ACC112 (cell line): ENCODE results near the gene PCDHGB3.
"Not testable (repeated sequence)": the region's sequence is repeated elsewhere in the genome, so short reads cannot be mapped to it uniquely, and the experiment has no call there.

ENCODE experiments used
- H2AFZ ChIP-seq: fragments of 200-600 bp; sonication (generic); one replicate; pipeline ENCODE4 v1.6.0; 2017; ENCODE audit warnings: antibody characterized with exemption, low read length; ENCODE audit not compliant: unreplicated experiment
- H3K27ac ChIP-seq: fragments of 200-600 bp; sonication (generic); 2 replicates; pipeline ENCODE4 v1.5.1; 2014; ENCODE audit warnings: low read depth, mild to moderate bottlenecking, antibody characterized with exemption, low read length, moderate library complexity
- H3K27me3 ChIP-seq: fragments of 200-600 bp; sonication (generic); 2 replicates; pipeline ENCODE4 v1.6.1; 2014; ENCODE audit warnings: mild to moderate bottlenecking, antibody characterized with exemption, low read length, moderate library complexity, mixed read lengths; ENCODE audit not compliant: insufficient read depth
- H3K36me3 ChIP-seq: fragments of 200-600 bp; sonication (generic); 2 replicates; pipeline ENCODE4 v1.6.1; 2016; ENCODE audit warnings: mild to moderate bottlenecking, antibody characterized with exemption, low read length, moderate library complexity, mixed read lengths; ENCODE audit not compliant: insufficient read depth
- H3K4me1 ChIP-seq: fragments of 200-600 bp; sonication (generic); one replicate; pipeline ENCODE4 v1.6.1; 2016; ENCODE audit warnings: low read length, mixed read lengths; ENCODE audit not compliant: insufficient read depth, unreplicated experiment, control insufficient read depth
- H3K4me3 ChIP-seq: fragments of 200-600 bp; sonication (generic); 2 replicates; pipeline ENCODE4 v1.5.1; 2014; ENCODE audit warnings: mild to moderate bottlenecking, low read depth, low read length
- H3K79me2 ChIP-seq: fragments of 200-600 bp; sonication (generic); one replicate; pipeline ENCODE4 v1.6.0; 2016; ENCODE audit warnings: low read length; ENCODE audit not compliant: control insufficient read depth, unreplicated experiment, insufficient read depth

Gene PCDHGB3

GRCh38 chr5:141412854-141413539 is 43.0 kb downstream of the PCDHGB3 start, which contains the start of gene PCDHGA10:
PCDHGA10 (plus strand) TSS chr5:141412987; CDS start chr5:141413176, 189 bp downstream.
- Histone ChIP-seq H3K36me3 (no peaks in the 10 kb centered on the region), H3K27me3 (peaks cover 39% of the 10 kb centered on the region), H3K27ac (no peak within 1 kb of the TSS), H3K79me2 (no peaks in the 10 kb centered on the region), H3K4me3 (peak within 1 kb of the TSS; percentile 78), H2AFZ (peak within 1 kb of the TSS; percentile 90), H3K4me1 (no peaks in the 10 kb centered on the region)

- H3K27ac ChIP-seq = no peak overlapping the region
- H2AFZ ChIP-seq = peak overlapping the region; percentile 90
- H3K27me3 ChIP-seq = peaks cover 37% of the 10 kb centered on the region
- no peaks in the 10 kb centered on the region for H3K36me3 ChIP-seq
- no peaks in the 10 kb centered on the region for H3K4me1 ChIP-seq
- no peaks in the 10 kb centered on the region for H3K79me2 ChIP-seq
- H3K4me3 ChIP-seq = peak overlapping the region; percentile 78
Observed at GRCh38 chr5:141413540-141414069, 43.6 kb downstream of the PCDHGB3 start.

- peaks cover 37% of the 10 kb centered on the region for H3K27me3 ChIP-seq
- H3K27ac ChIP-seq = not testable (repeated sequence)
Observed at GRCh38 chr5:141414548-141415274, 44.7 kb downstream of the PCDHGB3 start.

GRCh38 chr5:141415275-141415618 is 45.2 kb downstream of the PCDHGB3 start:
- not testable (repeated sequence) for H3K27ac ChIP-seq, H3K4me1 ChIP-seq, H3K36me3 ChIP-seq, H3K79me2 ChIP-seq, H3K4me3 ChIP-seq, H2AFZ ChIP-seq
- H3K27me3 ChIP-seq = peaks cover 37% of the 10 kb centered on the region

More at GRCh38 chr5:141414548-141415274, 44.7 kb downstream of the PCDHGB3 start:
- not testable (repeated sequence) for H3K36me3 ChIP-seq, H3K4me3 ChIP-seq, H3K4me1 ChIP-seq, H2AFZ ChIP-seq, H3K79me2 ChIP-seq

- Histone ChIP-seq H3K4me3 (peak within 1 kb of the TSS; percentile 77), H2AFZ (peak within 1 kb of the TSS; percentile 73), H3K27me3 (peaks cover 54% of the 10 kb centered on the region)
- H3K36me3 ChIP-seq, H3K4me1 ChIP-seq, H3K27ac ChIP-seq, H3K79me2 ChIP-seq: not testable (repeated sequence)
Observed at GRCh38 chr5:141417494-141418172, 47.6 kb downstream of the PCDHGB3 start, which contains the start of gene PCDHGB7. PCDHGB7 (plus strand) TSS chr5:141417677; CDS start chr5:141417860, 183 bp downstream.

- H3K4me1 ChIP-seq = no peaks in the 10 kb centered on the region
- H2AFZ ChIP-seq = no peak overlapping the region
- no peaks in the 10 kb centered on the region for H3K79me2 ChIP-seq
- no peak overlapping the region for H3K4me3 ChIP-seq
- H3K27me3 ChIP-seq = peaks cover 62% of the 10 kb centered on the region
- H3K36me3 ChIP-seq = no peaks in the 10 kb centered on the region
- H3K27ac ChIP-seq = no peak overlapping the region
Observed at GRCh38 chr5:141419074-141419880, 49.2 kb downstream of the PCDHGB3 start.

- Histone ChIP-seq H3K27ac (no peak within 1 kb of the TSS), H3K79me2 (no peaks in the 10 kb centered on the region), H3K4me1 (no peaks in the 10 kb centered on the region), H3K36me3 (no peaks in the 10 kb centered on the region), H3K4me3 (peak within 1 kb of the TSS; percentile 85), H3K27me3 (peaks cover 74% of the 10 kb centered on the region), H2AFZ (peak within 1 kb of the TSS; percentile 92)
Observed at GRCh38 chr5:141420855-141421488, 50.9 kb downstream of the PCDHGB3 start, which contains the start of gene PCDHGA11. PCDHGA11 (plus strand) TSS chr5:141421051; CDS start chr5:141421228, 177 bp downstream.

GRCh38 chr5:141421489-141421855 is 51.4 kb downstream of the PCDHGB3 start:
- peak overlapping the region; percentile 92 for H2AFZ ChIP-seq
- H3K4me1 ChIP-seq = no peaks in the 10 kb centered on the region
- H3K79me2 ChIP-seq = no peaks in the 10 kb centered on the region
- peak overlapping the region; percentile 85 for H3K4me3 ChIP-seq
- H3K27me3 ChIP-seq = peaks cover 79% of the 10 kb centered on the region
- H3K36me3 ChIP-seq = no peaks in the 10 kb centered on the region
- H3K27ac ChIP-seq = no peak overlapping the region
